ENCODE measurements around the gene FREM1.

FREM1 gene

GRCh38 chr9:14824481-14824880, 85.7 kb downstream of the FREM1 start:
- Histone ChIP-seq H3K36me3 (ENCODE audit: insufficient read depth, low read length) (no peaks in the 10 kb centered on the region), H3F3A (ENCODE audit: insufficient read depth, low read length) (no peaks in the 10 kb centered on the region), H3K9ac (ENCODE audit: low read length) (no peak overlapping the region), H3K9me2 (ENCODE audit: low read depth, low read length) (no peaks in the 10 kb centered on the region), H2AFZ (ENCODE audit: low read length) (no peak overlapping the region; the same call in 1 of the 2 replicates), H3K27ac (ENCODE audit: low read depth, low read length, poor library complexity, severe bottlenecking) (no peak overlapping the region), H3K4me1 (ENCODE audit: insufficient read depth, low read length, severe bottlenecking) (no peaks in the 10 kb centered on the region), H3K79me2 (ENCODE audit: insufficient read depth, low read length) (no peaks in the 10 kb centered on the region), H3K27me3 (ENCODE audit: insufficient read depth, low read length) (no peaks in the 10 kb centered on the region), H3K4me3 (ENCODE audit: low read depth, low read length, poor library complexity, severe bottlenecking) (no peak overlapping the region), H4K20me1 (ENCODE audit: insufficient read depth, low read length) (no peaks in the 10 kb centered on the region), H3K9me3 (ENCODE audit: low read length) (no peaks in the 10 kb centered on the region), H3K4me2 (ENCODE audit: low read length) (no peak overlapping the region)
- no peak for TF ChIP-seq EZH2 (IDR thresholded peaks at IDR 0.05; ENCODE audit: borderline replicate concordance, low read length)

- H3K9me2 ChIP-seq (ENCODE audit: low read depth, low read length): no peaks in the 10 kb centered on the region
- TF ChIP-seq EZH2 (IDR thresholded peaks at IDR 0.05; ENCODE audit: borderline replicate concordance, low read length): no peak
- no peak for TF ChIP-seq CTCF (IDR thresholded peaks at IDR 0.05; ENCODE audit: low read length)
- no peak overlapping the region for H3K27ac ChIP-seq (ENCODE audit: low read depth, low read length, poor library complexity, severe bottlenecking)
- H2AFZ ChIP-seq (ENCODE audit: low read length): no peak overlapping the region
- no peaks in the 10 kb centered on the region for H4K20me1 ChIP-seq (ENCODE audit: insufficient read depth, low read length)
- no peaks in the 10 kb centered on the region for H3K9me3 ChIP-seq (ENCODE audit: low read length)
- no peaks in the 10 kb centered on the region for H3K4me1 ChIP-seq (ENCODE audit: insufficient read depth, low read length, severe bottlenecking)
- no peaks in the 10 kb centered on the region for H3K27me3 ChIP-seq (ENCODE audit: insufficient read depth, low read length)
- H3K4me2 ChIP-seq (ENCODE audit: low read length): no peak overlapping the region
- no peaks in the 10 kb centered on the region for H3K79me2 ChIP-seq (ENCODE audit: insufficient read depth, low read length)
- no peak overlapping the region for H3K9ac ChIP-seq (ENCODE audit: low read length)
- no peaks in the 10 kb centered on the region for H3K36me3 ChIP-seq (ENCODE audit: insufficient read depth, low read length)
- H3K4me3 ChIP-seq (ENCODE audit: low read depth, low read length, poor library complexity, severe bottlenecking): no peak overlapping the region
- H3F3A ChIP-seq (ENCODE audit: insufficient read depth, low read length): no peaks in the 10 kb centered on the region
Observed at GRCh38 chr9:14823800-14824199, 86.4 kb downstream of the FREM1 start.

- Histone ChIP-seq H3K4me2 (ENCODE audit: low read length) (no peak overlapping the region), H3K9me2 (ENCODE audit: low read depth, low read length) (no peaks in the 10 kb centered on the region), H3K9ac (ENCODE audit: low read length) (no peak overlapping the region)
Observed at GRCh38 chr9:14822666-14823065, 87.6 kb downstream of the FREM1 start.

More at GRCh38 chr9:14822666-14823065, 87.6 kb downstream of the FREM1 start:
- H3K27ac ChIP-seq (ENCODE audit: low read depth, low read length, poor library complexity, severe bottlenecking): no peak overlapping the region
- no peak overlapping the region for H2AFZ ChIP-seq (ENCODE audit: low read length)
- no peaks in the 10 kb centered on the region for H3K9me3 ChIP-seq (ENCODE audit: low read length)
- TF ChIP-seq CTCF (IDR thresholded peaks at IDR 0.05; ENCODE audit: low read length) (no peak), EZH2 (IDR thresholded peaks at IDR 0.05; ENCODE audit: borderline replicate concordance, low read length) (no peak)
- H3F3A ChIP-seq (ENCODE audit: insufficient read depth, low read length): no peaks in the 10 kb centered on the region
- H3K4me1 ChIP-seq (ENCODE audit: insufficient read depth, low read length, severe bottlenecking): no peaks in the 10 kb centered on the region
- H4K20me1 ChIP-seq (ENCODE audit: insufficient read depth, low read length): no peaks in the 10 kb centered on the region
- no peaks in the 10 kb centered on the region for H3K27me3 ChIP-seq (ENCODE audit: insufficient read depth, low read length)
- no peaks in the 10 kb centered on the region for H3K79me2 ChIP-seq (ENCODE audit: insufficient read depth, low read length)
- no peak overlapping the region for H3K4me3 ChIP-seq (ENCODE audit: low read depth, low read length, poor library complexity, severe bottlenecking)
- H3K36me3 ChIP-seq (ENCODE audit: insufficient read depth, low read length): no peaks in the 10 kb centered on the region
